Measurements from ENCODE around the gene EPHA5.
"Not testable (repeated sequence)": the region's sequence is repeated elsewhere in the genome, so short reads cannot be mapped to it uniquely, and the experiment has no call there.

EPHA5 gene

GRCh38 chr4:65392488-65392887, 277.8 kb downstream of the EPHA5 start:
- DNase-seq (ENCODE audit: low read depth) = no peak

GRCh38 chr4:65391814-65392213, 278.5 kb downstream of the EPHA5 start:
- no peak for DNase-seq (ENCODE audit: low read depth)
- H3K4me3 ChIP-seq (ENCODE audit: low read depth, low read length) = no peak overlapping the region

More at GRCh38 chr4:65392488-65392887, 277.8 kb downstream of the EPHA5 start:
- H3K4me3 ChIP-seq (ENCODE audit: low read depth, low read length) = no peak overlapping the region

- DNase-seq (ENCODE audit: low read depth) = no peak
- no peak overlapping the region for H3K4me3 ChIP-seq (ENCODE audit: low read depth, low read length)
Observed at GRCh38 chr4:65391382-65391781, 278.9 kb downstream of the EPHA5 start.

GRCh38 chr4:65386927-65387326, 283.4 kb downstream of the EPHA5 start:
- DNase-seq (ENCODE audit: low read depth) = no peak
- H3K4me3 ChIP-seq (ENCODE audit: low read depth, low read length) = no peak overlapping the region

GRCh38 chr4:65383589-65384305, 286.5 kb downstream of the EPHA5 start:
- DNase-seq (ENCODE audit: low read depth) = no peak
- no peak overlapping the region for H3K4me3 ChIP-seq (ENCODE audit: low read depth, low read length)

GRCh38 chr4:65381648-65382047, 288.6 kb downstream of the EPHA5 start:
- no peak overlapping the region for H3K4me3 ChIP-seq (ENCODE audit: low read depth, low read length)
- DNase-seq (ENCODE audit: low read depth) = no peak

- no peak overlapping the region for H3K4me3 ChIP-seq (ENCODE audit: low read depth, low read length)
- DNase-seq (ENCODE audit: low read depth) = no peak
Observed at GRCh38 chr4:65370709-65371108, 299.6 kb downstream of the EPHA5 start.

- DNase-seq (ENCODE audit: low read depth) = no peak
- H3K4me3 ChIP-seq (ENCODE audit: low read depth, low read length) = no peak overlapping the region
Observed at GRCh38 chr4:65367306-65367705, 303.0 kb downstream of the EPHA5 start.

- H3K4me3 ChIP-seq (ENCODE audit: low read depth, low read length) = no peak overlapping the region
- no peak for DNase-seq (ENCODE audit: low read depth)
Observed at GRCh38 chr4:65358914-65359313, 311.4 kb downstream of the EPHA5 start.

- no peak overlapping the region for H3K4me3 ChIP-seq (ENCODE audit: low read depth, low read length)
- no peak for DNase-seq (ENCODE audit: low read depth)
Observed at GRCh38 chr4:65353098-65353497, 317.2 kb downstream of the EPHA5 start.

- no peak overlapping the region for H3K4me3 ChIP-seq (ENCODE audit: low read depth, low read length)
- DNase-seq (ENCODE audit: low read depth) = no peak
Observed at GRCh38 chr4:65344278-65344825, 325.9 kb downstream of the EPHA5 start.

GRCh38 chr4:65343342-65343741, 326.9 kb downstream of the EPHA5 start:
- DNase-seq (ENCODE audit: low read depth) = no peak
- H3K4me3 ChIP-seq (ENCODE audit: low read depth, low read length) = no peak overlapping the region

GRCh38 chr4:65341557-65341956, 328.7 kb downstream of the EPHA5 start:
- no peak overlapping the region for H3K4me3 ChIP-seq (ENCODE audit: low read depth, low read length)
- no peak for DNase-seq (ENCODE audit: low read depth)

- no peak overlapping the region for H3K4me3 ChIP-seq (ENCODE audit: low read depth, low read length)
- no peak for DNase-seq (ENCODE audit: low read depth)
Observed at GRCh38 chr4:65340382-65341109, 329.7 kb downstream of the EPHA5 start.

- no peak for DNase-seq (ENCODE audit: low read depth)
- H3K4me3 ChIP-seq (ENCODE audit: low read depth, low read length) = no peak overlapping the region
Observed at GRCh38 chr4:65337371-65337770, 332.9 kb downstream of the EPHA5 start.

GRCh38 chr4:65336465-65336864, 333.8 kb downstream of the EPHA5 start:
- no peak overlapping the region for H3K4me3 ChIP-seq (ENCODE audit: low read depth, low read length)
- DNase-seq (ENCODE audit: low read depth) = no peak

GRCh38 chr4:65316534-65316933, 353.8 kb downstream of the EPHA5 start:
- DNase-seq (ENCODE audit: low read depth) = no peak
- no peak overlapping the region for H3K4me3 ChIP-seq (ENCODE audit: low read depth, low read length)

- H3K4me3 ChIP-seq (ENCODE audit: low read depth, low read length) = no peak overlapping the region
- no peak for DNase-seq (ENCODE audit: low read depth)
Observed at GRCh38 chr4:65311120-65311519, 359.2 kb downstream of the EPHA5 start.

- DNase-seq (ENCODE audit: low read depth) = no peak
Observed at GRCh38 chr4:65310586-65310985, 359.7 kb downstream of the EPHA5 start.

GRCh38 chr4:65308626-65309025, 361.7 kb downstream of the EPHA5 start:
- not testable (repeated sequence) for H3K4me3 ChIP-seq (ENCODE audit: low read depth, low read length); DNase-seq (ENCODE audit: low read depth)

More at GRCh38 chr4:65310586-65310985, 359.7 kb downstream of the EPHA5 start:
- H3K4me3 ChIP-seq (ENCODE audit: low read depth, low read length) = no peak overlapping the region

- no peak overlapping the region for H3K4me3 ChIP-seq (ENCODE audit: low read depth, low read length)
- DNase-seq (ENCODE audit: low read depth) = no peak
Observed at GRCh38 chr4:65302145-65302544, 368.1 kb downstream of the EPHA5 start.
